ENCODE measurements around the gene RLN3. TPM values are rescaled to one million over a fixed set of nuclear protein-coding genes. Genes with fewer than 3 reads are reported as not detected.

Gene RLN3
- total and polyA plus RNA-seq, 2 donors from 2014 or later = not detected

- no peaks in the 10 kb centered on the region for H3K36me3 ChIP-seq (ENCODE audit: control insufficient read depth in 2 of 3, insufficient read depth in 3 of 3, low read length in 3 of 3)
- no peak overlapping the region for H3K9ac ChIP-seq (ENCODE audit: low read length in 3 of 3)
- intact Hi-C loops (cut with DNase I) = no loop called here
- DNase-seq (no peak), FAIRE-seq (no peak)
- no peak overlapping the region for H3K27ac ChIP-seq (ENCODE audit: low read depth in 2 of 2, low read length in 2 of 2)
- TF ChIP-seq CTCF (IDR thresholded peaks at IDR 0.05; ENCODE audit: borderline replicate concordance, extremely low read depth, insufficient read depth) = no peak
- no peaks in the 10 kb centered on the region for H3K9me3 ChIP-seq (ENCODE audit: control insufficient read depth in 2 of 3, insufficient read depth in 1 of 3, low read length in 3 of 3)
- H3K27me3 ChIP-seq (ENCODE audit: control insufficient read depth, insufficient read depth, low read length) = no peaks in the 10 kb centered on the region
- peaks cover 0 to 14% (median 7%) of the 10 kb centered on the region in 3 donors for H3K4me1 ChIP-seq (ENCODE audit: control insufficient read depth in 2 of 3, insufficient read depth in 2 of 3, low read depth in 1 of 3, low read length in 3 of 3)
- H3K4me3 ChIP-seq (ENCODE audit: low read length in 3 of 3) = no peak overlapping the region
Measured at GRCh38 chr19:14063105-14063504, 35.2 kb downstream of the RLN3 start.

- DNase-seq (no peak), FAIRE-seq (no peak)
- H3K4me1 ChIP-seq (ENCODE audit: control insufficient read depth in 2 of 3, insufficient read depth in 2 of 3, low read depth in 1 of 3, low read length in 3 of 3) = peaks cover 0 to 2% (median 0%) of the 10 kb centered on the region in 3 donors
- no peak overlapping the region for H3K4me3 ChIP-seq (ENCODE audit: low read length in 3 of 3)
- intact Hi-C loops (cut with DNase I) = no loop called here
- no peaks in the 10 kb centered on the region for H3K9me3 ChIP-seq (ENCODE audit: control insufficient read depth in 2 of 3, insufficient read depth in 1 of 3, low read length in 3 of 3)
- no peaks in the 10 kb centered on the region for H3K27me3 ChIP-seq (ENCODE audit: control insufficient read depth, insufficient read depth, low read length)
- no peak overlapping the region for H3K9ac ChIP-seq (ENCODE audit: low read length in 3 of 3)
- H3K36me3 ChIP-seq (ENCODE audit: control insufficient read depth in 2 of 3, insufficient read depth in 3 of 3, low read length in 3 of 3) = no peaks in the 10 kb centered on the region
- no peak overlapping the region for H3K27ac ChIP-seq (ENCODE audit: low read depth in 2 of 2, low read length in 2 of 2)
- no peak for TF ChIP-seq CTCF (IDR thresholded peaks at IDR 0.05; ENCODE audit: borderline replicate concordance, extremely low read depth, insufficient read depth)
Measured at GRCh38 chr19:14066134-14066533, 38.2 kb downstream of the RLN3 start.

- Histone ChIP-seq H3K9ac (ENCODE audit: low read length in 3 of 3) (no peak overlapping the region), H3K4me3 (ENCODE audit: low read length in 3 of 3) (no peak overlapping the region), H3K4me1 (ENCODE audit: control insufficient read depth in 2 of 3, insufficient read depth in 2 of 3, low read depth in 1 of 3, low read length in 3 of 3) (peaks cover 0 to 14% (median 2%) of the 10 kb centered on the region in 3 donors), H3K36me3 (ENCODE audit: control insufficient read depth in 2 of 3, insufficient read depth in 3 of 3, low read length in 3 of 3) (no peaks in the 10 kb centered on the region), H3K9me3 (ENCODE audit: control insufficient read depth in 2 of 3, insufficient read depth in 1 of 3, low read length in 3 of 3) (no peaks in the 10 kb centered on the region), H3K27ac (ENCODE audit: low read depth in 2 of 2, low read length in 2 of 2) (no peak overlapping the region), H3K27me3 (ENCODE audit: control insufficient read depth, insufficient read depth, low read length) (no peaks in the 10 kb centered on the region)
- DNase-seq = peak in 1 of 5 donors; percentile 56
- FAIRE-seq = no peak
- TF ChIP-seq CTCF (IDR thresholded peaks at IDR 0.05; ENCODE audit: borderline replicate concordance, extremely low read depth, insufficient read depth) = no peak
- intact Hi-C loops (cut with DNase I) = no loop called here
Measured at GRCh38 chr19:14070268-14071050, 42.5 kb downstream of the RLN3 start.
